Thyroid gland (tissue), 4 donors: ENCODE data around the gene CLMN.

Experiments
- POLR2A ChIP-seq, 2 donors: fragments of 450-650 bp; IDR thresholded peaks; one replicate each; pipeline ENCODE4 v1.6.1; 2017; ENCODE audit warnings: antibody characterized with exemption in 2 of 2, mild to moderate bottlenecking in 2 of 2, moderate library complexity in 1 of 2
- TF ChIP-seq, protein P1 (sequence below), 6 experiments: fragments of 200-600 bp in 3 of 6; fragments of 450-650 bp in 3 of 6; sonication (generic) in 3 of 6; IDR thresholded peaks; one replicate each; pipeline ENCODE4 v1.5.1; 2016 to 2019; ENCODE audit warnings: antibody characterized with exemption in 6 of 6, mild to moderate bottlenecking in 2 of 6, inconsistent platforms in 1 of 6, moderate library complexity in 1 of 6

- TF ChIP-seq, protein P1, sequence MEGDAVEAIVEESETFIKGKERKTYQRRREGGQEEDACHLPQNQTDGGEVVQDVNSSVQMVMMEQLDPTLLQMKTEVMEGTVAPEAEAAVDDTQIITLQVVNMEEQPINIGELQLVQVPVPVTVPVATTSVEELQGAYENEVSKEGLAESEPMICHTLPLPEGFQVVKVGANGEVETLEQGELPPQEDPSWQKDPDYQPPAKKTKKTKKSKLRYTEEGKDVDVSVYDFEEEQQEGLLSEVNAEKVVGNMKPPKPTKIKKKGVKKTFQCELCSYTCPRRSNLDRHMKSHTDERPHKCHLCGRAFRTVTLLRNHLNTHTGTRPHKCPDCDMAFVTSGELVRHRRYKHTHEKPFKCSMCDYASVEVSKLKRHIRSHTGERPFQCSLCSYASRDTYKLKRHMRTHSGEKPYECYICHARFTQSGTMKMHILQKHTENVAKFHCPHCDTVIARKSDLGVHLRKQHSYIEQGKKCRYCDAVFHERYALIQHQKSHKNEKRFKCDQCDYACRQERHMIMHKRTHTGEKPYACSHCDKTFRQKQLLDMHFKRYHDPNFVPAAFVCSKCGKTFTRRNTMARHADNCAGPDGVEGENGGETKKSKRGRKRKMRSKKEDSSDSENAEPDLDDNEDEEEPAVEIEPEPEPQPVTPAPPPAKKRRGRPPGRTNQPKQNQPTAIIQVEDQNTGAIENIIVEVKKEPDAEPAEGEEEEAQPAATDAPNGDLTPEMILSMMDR (IDR thresholded peaks at IDR 0.05): no peak
- TF ChIP-seq POLR2A (IDR thresholded peaks at IDR 0.05): peak in 1 of 2 donors; percentile 16
Observed at GRCh38 chr14:95233702-95234241, 85.9 kb downstream of the CLMN start.
